Uterus (tissue), 4 donors: Measurements from ENCODE around the gene TRAF4. TPM values are rescaled to one million over a fixed set of nuclear protein-coding genes. Genes with fewer than 3 reads are reported as not detected.

Experiments
- DNase-seq, 2 donors: peaks; one replicate each; pipeline ENCODE4 v3.0.0-alpha.2; 2019 to 2020
- H3K27ac ChIP-seq, 2 donors: fragments of 200-600 bp; sonication (generic); 1 replicate in 1 of 2; 2 replicates in 1 of 2; pipeline ENCODE4 v1.5.1; 2016 to 2018
- H3K27me3 ChIP-seq, 2 donors: fragments of 200-600 bp; sonication (generic); one replicate each; pipeline ENCODE4 v1.5.1; 2018 to 2019; ENCODE audit warnings: control low read depth in 1 of 2
- H3K36me3 ChIP-seq, 2 donors: fragments of 200-600 bp; sonication (generic); one replicate each; pipeline ENCODE4 v1.5.1; 2019; ENCODE audit warnings: control low read depth in 1 of 2
- H3K4me1 ChIP-seq, 2 donors: fragments of 200-600 bp; sonication (generic); one replicate each; pipeline ENCODE4 v1.5.1; 2018 to 2019; ENCODE audit warnings: control low read depth in 1 of 2
- H3K4me3 ChIP-seq, 2 donors: fragments of 200-600 bp; sonication (generic); 1 replicate in 1 of 2; 2 replicates in 1 of 2; pipeline ENCODE4 v1.5.1; 2018 to 2019; ENCODE audit warnings: mild to moderate bottlenecking in 1 of 2
- H3K9me3 ChIP-seq, 2 donors: fragments of 200-600 bp; sonication (generic); one replicate each; pipeline ENCODE4 v1.5.1; 2019; ENCODE audit warnings: control low read depth in 1 of 2
- POLR2A ChIP-seq, 2 donors: fragments of 450-650 bp; IDR thresholded peaks; one replicate each; pipeline ENCODE4 v1.6.1; 2016; ENCODE audit warnings: antibody characterized with exemption in 2 of 2, mild to moderate bottlenecking in 1 of 2, moderate library complexity in 1 of 2
- intact Hi-C: fragments of 100-400 bp; cut with DNase I; formaldehyde crosslinking; loops from one replicate; pipeline ENCODE4 v1.15.1; 2023; ENCODE audit warnings: low total_unique reads
- total RNA-seq, 4 donors: library from RNA; depleted of rRNA in 3 of 4; stranded (reverse); fragments of >200 nt in 3 of 4; gene quantifications; one replicate each; pipeline versions ENCODE4 v1.1.0 to v1.2.4, GENCODE V29; 2014 to 2023
- TF ChIP-seq, protein P1 (sequence below), 4 experiments: fragments of 200-600 bp in 2 of 4; fragments of 450-650 bp in 2 of 4; sonication (generic) in 2 of 4; IDR thresholded peaks; one replicate each; pipeline ENCODE4 v1.5.1; 2016 to 2019; ENCODE audit warnings: antibody characterized with exemption in 4 of 4, mild to moderate bottlenecking in 2 of 4, moderate library complexity in 1 of 4
- donor health status: DM: yes; HTN: yes; CAD: no.

The TRAF4 gene, protein sequence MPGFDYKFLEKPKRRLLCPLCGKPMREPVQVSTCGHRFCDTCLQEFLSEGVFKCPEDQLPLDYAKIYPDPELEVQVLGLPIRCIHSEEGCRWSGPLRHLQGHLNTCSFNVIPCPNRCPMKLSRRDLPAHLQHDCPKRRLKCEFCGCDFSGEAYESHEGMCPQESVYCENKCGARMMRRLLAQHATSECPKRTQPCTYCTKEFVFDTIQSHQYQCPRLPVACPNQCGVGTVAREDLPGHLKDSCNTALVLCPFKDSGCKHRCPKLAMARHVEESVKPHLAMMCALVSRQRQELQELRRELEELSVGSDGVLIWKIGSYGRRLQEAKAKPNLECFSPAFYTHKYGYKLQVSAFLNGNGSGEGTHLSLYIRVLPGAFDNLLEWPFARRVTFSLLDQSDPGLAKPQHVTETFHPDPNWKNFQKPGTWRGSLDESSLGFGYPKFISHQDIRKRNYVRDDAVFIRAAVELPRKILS
- 10 to 100 TPM in 2 of 4 donors, under 1 TPM in 2; under 0.01 to 22.4 (median 11.4) TPM for total RNA-seq

DNA sequence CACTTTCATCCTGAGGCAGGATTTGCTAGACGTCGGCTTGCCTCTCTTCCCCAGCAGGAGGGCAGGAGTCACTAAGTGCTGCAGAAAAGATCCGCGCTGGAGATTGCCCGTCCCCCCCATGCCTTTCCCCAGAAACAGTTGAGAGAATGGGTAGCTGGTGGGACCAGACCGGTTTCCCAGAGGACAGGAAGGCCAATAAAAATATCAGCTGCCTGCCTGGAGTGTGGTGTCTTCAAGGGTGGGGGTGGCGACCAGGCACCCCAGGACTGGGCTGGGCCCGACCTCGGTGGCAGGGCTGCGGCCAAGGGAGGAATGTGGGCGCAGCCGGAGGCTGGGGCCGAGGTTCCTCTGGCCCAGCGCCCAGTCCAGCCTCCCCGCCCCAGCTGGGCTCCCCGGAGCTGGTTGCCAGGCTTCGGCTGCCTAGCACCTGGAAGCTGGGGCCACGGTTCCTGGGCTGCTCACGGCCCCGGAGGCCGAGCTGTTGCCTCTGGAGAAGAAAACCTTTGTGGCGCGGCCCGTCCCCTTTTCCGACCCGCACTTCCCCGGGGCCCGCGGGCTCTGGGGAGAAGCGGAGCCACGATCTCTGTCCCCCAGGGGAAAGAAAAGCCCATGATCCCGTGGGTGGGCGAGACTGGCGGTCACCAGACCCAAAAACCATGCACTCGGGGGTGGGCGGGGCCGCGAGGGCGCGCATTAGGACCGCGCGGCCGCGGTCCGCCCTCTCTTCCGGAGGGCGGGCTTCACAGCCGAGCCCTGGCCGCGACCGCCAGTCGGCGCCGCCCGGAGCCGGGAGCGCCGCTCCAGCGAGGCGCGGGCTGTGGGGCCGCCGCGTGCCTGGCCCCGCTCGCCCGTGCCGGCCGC, at the start of gene TRAF4:
TRAF4 (plus strand) TSS at position 769 of the 861 bp plus-strand sequence. CDS start 102 bp downstream, outside the sequence.
- peak; percentile 67 to 76 for DNase-seq
- intact Hi-C loops, result no loop called here
- Histone ChIP-seq H3K9me3 (no peaks in the 10 kb centered on the region), H3K27me3 (no peaks in the 10 kb centered on the region), H3K4me3 (peak within 1 kb of the TSS; percentile 49 to 77), H3K27ac (peak within 1 kb of the TSS; percentile 86 to 91), H3K36me3 (no peaks in the 10 kb centered on the region), H3K4me1 (peaks cover 0 to 11% of the 10 kb centered on the region in 2 donors)
- TF ChIP-seq, protein P1, sequence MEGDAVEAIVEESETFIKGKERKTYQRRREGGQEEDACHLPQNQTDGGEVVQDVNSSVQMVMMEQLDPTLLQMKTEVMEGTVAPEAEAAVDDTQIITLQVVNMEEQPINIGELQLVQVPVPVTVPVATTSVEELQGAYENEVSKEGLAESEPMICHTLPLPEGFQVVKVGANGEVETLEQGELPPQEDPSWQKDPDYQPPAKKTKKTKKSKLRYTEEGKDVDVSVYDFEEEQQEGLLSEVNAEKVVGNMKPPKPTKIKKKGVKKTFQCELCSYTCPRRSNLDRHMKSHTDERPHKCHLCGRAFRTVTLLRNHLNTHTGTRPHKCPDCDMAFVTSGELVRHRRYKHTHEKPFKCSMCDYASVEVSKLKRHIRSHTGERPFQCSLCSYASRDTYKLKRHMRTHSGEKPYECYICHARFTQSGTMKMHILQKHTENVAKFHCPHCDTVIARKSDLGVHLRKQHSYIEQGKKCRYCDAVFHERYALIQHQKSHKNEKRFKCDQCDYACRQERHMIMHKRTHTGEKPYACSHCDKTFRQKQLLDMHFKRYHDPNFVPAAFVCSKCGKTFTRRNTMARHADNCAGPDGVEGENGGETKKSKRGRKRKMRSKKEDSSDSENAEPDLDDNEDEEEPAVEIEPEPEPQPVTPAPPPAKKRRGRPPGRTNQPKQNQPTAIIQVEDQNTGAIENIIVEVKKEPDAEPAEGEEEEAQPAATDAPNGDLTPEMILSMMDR (IDR thresholded peaks at IDR 0.05), result peak in 3 of 4 experiments; percentile 42 to 77 (median 67)
- peak; percentile 98 for TF ChIP-seq POLR2A (IDR thresholded peaks at IDR 0.05)

DNA sequence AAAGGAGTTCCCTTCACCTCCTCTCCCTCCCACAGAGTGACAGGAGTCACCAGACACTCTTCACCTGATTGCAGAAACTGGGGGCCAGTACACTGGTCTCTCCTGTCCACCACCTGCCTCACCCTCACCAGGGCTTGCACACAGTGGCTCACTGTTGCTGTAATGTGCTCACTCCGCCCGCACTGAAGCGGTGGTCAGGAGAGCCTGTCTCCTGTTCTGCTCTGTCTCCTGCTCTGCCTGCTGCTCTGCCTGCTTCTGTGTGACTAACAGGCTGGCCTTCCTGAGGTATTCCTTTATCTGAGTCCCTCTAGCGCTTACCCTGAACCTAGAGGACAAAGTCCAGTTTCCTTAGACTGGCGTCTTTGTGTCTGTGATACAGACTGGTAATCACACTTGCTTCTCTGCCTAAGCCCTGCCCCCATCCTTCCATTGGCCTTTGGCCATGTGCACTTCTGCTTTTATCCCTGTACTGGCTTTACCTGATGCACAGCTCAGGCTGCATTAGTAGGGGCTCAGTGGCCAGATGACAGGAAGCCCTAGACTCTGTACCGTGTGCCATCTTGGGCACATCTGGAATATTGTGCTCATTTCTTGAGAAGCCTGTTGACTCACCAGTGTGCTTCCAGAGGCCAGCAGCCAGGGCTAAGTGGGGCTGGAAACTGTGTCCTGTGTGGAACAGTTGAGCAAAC, 45.4 kb upstream of the TRAF4 start:
- intact Hi-C loops, result no loop called here
- no peaks in the 10 kb centered on the region for H3K9me3 ChIP-seq
- H3K27ac ChIP-seq, result no peak overlapping the region
- DNase-seq, result no peak
- no peak for TF ChIP-seq POLR2A (IDR thresholded peaks at IDR 0.05)
- TF ChIP-seq, protein P1 (IDR thresholded peaks at IDR 0.05), result no peak
- H3K4me1 ChIP-seq, result no peaks in the 10 kb centered on the region
- H3K27me3 ChIP-seq, result no peaks in the 10 kb centered on the region
- H3K4me3 ChIP-seq, result no peak overlapping the region
- H3K36me3 ChIP-seq, result no peaks in the 10 kb centered on the region

DNA sequence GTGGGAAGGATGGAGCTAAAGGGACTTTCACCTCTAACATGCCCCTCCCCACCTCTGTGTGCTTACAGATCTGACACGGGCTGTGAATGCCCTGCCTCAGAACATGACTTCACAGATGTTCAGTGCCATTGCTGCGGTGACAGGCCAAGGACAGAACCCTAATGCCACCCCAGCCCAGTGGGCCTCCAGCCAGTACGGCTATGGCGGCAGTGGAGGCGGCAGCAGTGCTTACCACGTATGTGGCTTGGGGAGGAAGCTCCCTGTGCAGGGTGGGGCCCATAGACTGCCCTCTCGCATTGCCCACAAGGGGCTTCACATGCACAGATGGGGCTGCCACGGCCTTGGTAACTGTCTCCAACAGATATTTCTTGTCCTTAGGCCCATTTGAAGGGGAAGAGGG, 43.5 kb upstream of the TRAF4 start:
- no peaks in the 10 kb centered on the region for H3K36me3 ChIP-seq
- no peak overlapping the region for H3K27ac ChIP-seq
- no peaks in the 10 kb centered on the region for H3K4me1 ChIP-seq
- intact Hi-C loops, result no loop called here
- no peak for DNase-seq
- H3K9me3 ChIP-seq, result no peaks in the 10 kb centered on the region
- TF ChIP-seq, protein P1 (IDR thresholded peaks at IDR 0.05), result no peak
- TF ChIP-seq POLR2A (IDR thresholded peaks at IDR 0.05), result no peak
- H3K4me3 ChIP-seq, result no peak overlapping the region
- H3K27me3 ChIP-seq, result no peaks in the 10 kb centered on the region

DNA sequence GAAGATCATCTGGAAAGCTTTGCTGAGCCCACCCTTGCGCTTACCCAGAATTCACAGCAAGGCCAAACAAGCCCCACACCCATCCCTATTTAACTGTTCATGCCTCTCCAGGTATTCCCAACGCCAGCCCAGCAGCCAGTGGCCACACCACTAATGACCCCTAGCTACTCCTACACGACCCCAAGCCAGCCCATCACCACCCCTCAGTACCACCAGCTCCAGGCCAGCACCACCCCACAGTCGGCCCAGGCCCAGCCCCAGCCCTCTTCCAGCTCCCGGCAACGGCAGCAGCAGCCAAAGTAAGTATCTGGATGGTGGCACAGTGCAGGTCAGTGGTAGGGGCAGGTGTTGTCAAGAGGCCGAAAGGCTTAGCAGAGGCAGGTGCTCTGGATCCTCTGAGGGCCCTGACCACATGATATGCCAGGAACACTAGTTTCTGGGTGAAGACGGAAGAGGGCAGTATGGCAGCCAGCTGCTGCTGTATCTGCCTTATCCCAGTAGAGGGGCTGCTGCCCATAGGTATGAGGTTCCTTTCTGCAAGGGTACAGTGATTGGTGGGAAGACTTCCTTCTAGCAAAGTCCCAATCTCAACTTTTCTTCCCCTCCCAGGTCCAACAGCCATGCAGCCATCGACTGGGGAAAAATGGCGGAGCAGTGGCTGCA, 42.9 kb upstream of the TRAF4 start:
- DNase-seq, result no peak
- H3K9me3 ChIP-seq, result no peaks in the 10 kb centered on the region
- H3K27ac ChIP-seq, result no peak overlapping the region
- no peaks in the 10 kb centered on the region for H3K4me1 ChIP-seq
- TF ChIP-seq, protein P1 (IDR thresholded peaks at IDR 0.05), result no peak
- no peak for TF ChIP-seq POLR2A (IDR thresholded peaks at IDR 0.05)
- intact Hi-C loops, result no loop called here
- H3K27me3 ChIP-seq, result no peaks in the 10 kb centered on the region
- H3K4me3 ChIP-seq, result no peak overlapping the region
- no peaks in the 10 kb centered on the region for H3K36me3 ChIP-seq
